ENCODE data around the gene PCDHA4. TPM values are rescaled to one million over a fixed set of nuclear protein-coding genes. Genes with fewer than 3 reads are reported as not detected.

The PCDHA4 gene
- total RNA-seq = 0.49 and 1.1 TPM in 2 replicates

DNA sequence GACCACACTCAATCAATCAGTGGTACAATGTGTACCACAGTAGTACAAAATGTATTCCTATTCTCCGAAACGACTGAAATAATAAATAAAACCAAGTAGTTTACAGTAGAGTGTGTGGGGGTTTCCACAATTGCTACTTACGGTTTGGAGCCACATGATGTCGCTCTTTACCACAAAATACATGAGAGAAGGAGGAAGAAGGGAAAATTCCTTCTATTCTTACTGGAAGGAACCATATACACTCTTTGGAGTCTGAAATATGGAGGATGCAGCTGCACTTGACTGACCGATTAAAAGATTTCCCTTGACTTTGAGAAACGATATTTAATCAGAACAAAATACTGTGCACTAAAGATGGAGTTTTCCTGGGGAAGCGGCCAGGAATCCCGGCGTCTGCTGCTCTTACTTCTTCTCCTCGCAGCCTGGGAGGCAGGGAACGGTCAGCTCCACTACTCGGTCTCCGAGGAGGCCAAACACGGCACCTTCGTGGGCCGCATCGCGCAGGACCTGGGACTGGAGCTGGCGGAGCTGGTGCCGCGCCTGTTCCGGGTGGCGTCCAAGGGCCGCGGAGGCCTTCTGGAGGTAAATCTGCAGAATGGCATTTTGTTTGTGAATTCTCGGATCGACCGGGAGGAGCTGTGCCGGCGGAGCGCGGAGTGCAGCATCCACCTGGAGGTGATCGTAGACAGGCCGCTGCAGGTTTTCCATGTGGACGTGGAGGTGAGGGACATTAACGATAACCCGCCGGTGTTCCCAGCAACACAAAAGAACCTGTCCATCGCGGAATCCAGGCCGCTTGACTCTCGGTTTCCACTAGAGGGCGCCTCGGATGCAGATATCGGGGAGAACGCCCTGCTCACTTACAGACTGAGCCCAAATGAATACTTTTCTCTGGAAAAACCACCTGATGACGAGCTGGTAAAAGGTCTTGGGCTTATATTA is at the start of gene PCDHA4:
TSS of gene PCDHA4 (plus strand) at position 235 of the 942 bp plus-strand sequence.

GRCh38 chr5:140785905-140786686 is 20.8 kb upstream of the PCDHA4 start, which contains the start of gene PCDHA1:
Gene PCDHA1 (plus strand): TSS chr5:140786140.

DNA sequence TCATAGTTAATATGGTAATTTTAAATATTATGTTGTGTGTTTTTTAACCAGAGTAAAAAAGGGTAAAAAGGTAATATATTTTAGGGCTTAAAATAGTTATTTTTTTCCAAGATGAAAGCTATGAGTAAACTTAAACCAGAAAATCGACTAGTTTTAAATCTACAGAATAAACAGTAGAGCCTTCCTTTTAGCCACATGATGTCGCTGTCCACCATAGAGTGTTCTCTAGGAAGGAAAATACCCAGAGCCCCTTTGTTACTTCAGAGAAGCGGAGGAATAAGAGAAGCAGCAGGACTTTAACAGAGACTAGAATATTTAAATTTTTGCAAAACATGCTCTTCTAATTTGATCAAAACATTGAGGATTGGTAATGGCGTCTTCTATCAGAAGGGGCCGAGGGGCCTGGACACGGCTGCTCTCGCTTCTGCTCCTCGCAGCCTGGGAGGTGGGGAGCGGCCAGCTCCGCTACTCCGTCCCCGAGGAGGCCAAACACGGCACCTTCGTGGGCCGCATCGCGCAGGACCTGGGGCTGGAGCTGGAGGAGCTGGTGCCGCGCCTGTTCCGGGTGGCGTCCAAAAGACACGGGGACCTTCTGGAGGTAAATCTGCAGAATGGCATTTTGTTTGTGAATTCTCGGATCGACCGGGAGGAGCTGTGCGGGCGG is 12.1 kb upstream of the PCDHA4 start, which contains the start of gene PCDHA2:
TSS of gene PCDHA2 (plus strand) at position 258 of the 664 bp plus-strand sequence.

DNA sequence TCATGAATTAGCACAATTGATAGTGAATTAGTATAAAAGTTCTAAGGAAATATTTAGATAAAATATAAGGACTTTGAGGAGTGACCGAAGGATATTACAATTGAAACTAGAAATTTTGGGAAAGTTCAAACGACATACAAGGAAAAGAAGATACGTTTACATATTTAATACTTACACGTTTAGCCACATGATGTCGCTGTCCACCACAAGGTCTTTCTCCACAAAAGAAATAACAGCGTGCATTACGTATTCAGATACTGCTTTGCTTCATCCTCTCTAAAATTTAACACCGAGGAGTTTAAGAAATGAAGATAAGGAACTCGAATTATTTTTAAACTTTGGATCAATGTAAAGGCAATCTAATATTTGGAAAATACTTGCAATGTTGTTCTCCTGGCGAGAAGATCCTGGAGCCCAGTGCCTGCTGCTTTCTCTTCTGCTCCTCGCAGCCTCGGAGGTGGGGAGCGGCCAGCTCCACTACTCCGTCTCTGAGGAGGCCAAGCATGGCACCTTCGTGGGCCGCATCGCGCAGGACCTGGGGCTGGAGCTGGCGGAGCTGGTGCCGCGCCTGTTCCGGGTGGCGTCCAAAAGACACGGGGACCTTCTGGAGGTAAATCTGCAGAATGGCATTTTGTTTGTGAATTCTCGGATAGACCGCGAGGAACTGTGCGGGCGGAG is 5.9 kb upstream of the PCDHA4 start, which contains the start of gene PCDHA3:
TSS of gene PCDHA3 (plus strand) at position 242 of the 678 bp plus-strand sequence.

DNA sequence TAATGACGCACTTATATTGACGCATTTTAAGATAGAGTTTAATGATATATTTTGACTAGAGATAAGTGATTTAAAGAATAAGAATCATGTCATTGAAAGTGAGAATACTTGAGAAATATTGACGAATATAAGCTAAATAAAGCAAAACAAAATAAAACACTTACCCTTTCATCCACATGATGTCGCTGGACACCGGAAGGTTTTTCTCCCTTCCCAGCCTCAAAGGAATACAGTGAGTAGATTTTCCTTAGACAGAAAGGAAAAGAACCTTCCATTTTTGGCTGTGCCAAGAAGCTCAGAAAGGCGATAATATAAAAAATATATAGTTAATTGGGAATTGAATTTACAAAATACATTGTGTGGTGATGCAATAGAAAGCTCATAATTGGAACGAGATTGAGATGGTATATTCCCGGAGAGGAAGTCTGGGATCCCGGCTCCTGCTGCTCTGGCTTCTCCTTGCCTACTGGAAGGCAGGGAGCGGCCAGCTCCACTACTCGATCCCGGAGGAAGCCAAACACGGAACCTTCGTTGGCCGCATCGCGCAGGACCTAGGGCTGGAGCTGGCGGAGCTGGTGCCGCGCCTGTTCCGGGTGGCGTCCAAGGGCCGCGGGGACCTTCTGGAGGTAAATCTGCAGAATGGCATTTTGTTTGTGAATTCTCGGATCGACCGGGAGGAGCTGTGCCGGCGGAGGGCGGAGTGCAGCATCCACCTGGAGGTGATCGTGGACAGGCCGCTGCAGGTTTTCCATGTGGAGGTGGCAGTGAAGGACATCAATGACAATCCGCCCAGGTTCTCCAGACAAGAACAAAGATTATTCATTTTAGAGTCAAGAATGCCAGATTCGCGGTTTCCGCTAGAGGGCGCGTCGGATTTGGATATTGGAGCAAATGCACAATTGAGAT is 14.8 kb downstream of the PCDHA4 start, which contains the start of gene PCDHA5:
TSS of gene PCDHA5 (plus strand) at position 239 of the 906 bp plus-strand sequence.

GRCh38 chr5:140827704-140828361 is 21.0 kb downstream of the PCDHA4 start, which contains the start of gene PCDHA6:
Gene PCDHA6 (plus strand): TSS chr5:140827960. CDS start chr5:140828092, 132 bp downstream.

GRCh38 chr5:140833993-140834392 is 27.1 kb downstream of the PCDHA4 start, which contains the start of gene PCDHA7:
Gene PCDHA7 (plus strand): TSS chr5:140834269. CDS start chr5:140834384, 115 bp downstream.

GRCh38 chr5:140840978-140841962 is 34.4 kb downstream of the PCDHA4 start, which contains the start of gene PCDHA8:
Gene PCDHA8 (plus strand): TSS chr5:140841187. CDS start chr5:140841322, 135 bp downstream.

GRCh38 chr5:140848139-140849102 is 41.6 kb downstream of the PCDHA4 start, which contains the start of gene PCDHA9:
Gene PCDHA9 (plus strand): TSS chr5:140848382. CDS start chr5:140848496, 114 bp downstream.

GRCh38 chr5:140855772-140856674 is 49.2 kb downstream of the PCDHA4 start, which contains the start of gene PCDHA10:
Gene PCDHA10 (plus strand): TSS chr5:140855897. CDS start chr5:140856049, 152 bp downstream.

Other genes starting within 250 kb of the PCDHA4 start
- 29.0 and 31.2 TPM in 2 replicates for gene SRA1, start 249.6 kb upstream of the PCDHA4 start, total RNA-seq
- gene APBB3, start 242.5 kb upstream of the PCDHA4 start, total RNA-seq = 20.1 and 24.2 TPM in 2 replicates
- 21.1 and 28.9 TPM in 2 replicates for gene SLC35A4, start 242.2 kb upstream of the PCDHA4 start, total RNA-seq
- gene CD14, start 173.9 kb upstream of the PCDHA4 start, total RNA-seq = 2.8 and 6.3 TPM in 2 replicates
- gene TMCO6, start 167.6 kb upstream of the PCDHA4 start, total RNA-seq = 10.5 and 12.5 TPM in 2 replicates
- gene NDUFA2, start 159.4 kb upstream of the PCDHA4 start, total RNA-seq = 14.1 and 22.2 TPM in 2 replicates
- gene IK, start 159.2 kb upstream of the PCDHA4 start, total RNA-seq = 54.7 and 68.2 TPM in 2 replicates
- 29.0 and 34.4 TPM in 2 replicates for gene WDR55, start 142.2 kb upstream of the PCDHA4 start, total RNA-seq
- 0.24 and 0.49 TPM in 2 replicates for gene DND1, start 133.5 kb upstream of the PCDHA4 start, total RNA-seq
- 46.7 and 49.7 TPM in 2 replicates for gene HARS1, start 115.7 kb upstream of the PCDHA4 start, total RNA-seq
- 22.2 and 23.5 TPM in 2 replicates for gene HARS2, start 115.6 kb upstream of the PCDHA4 start, total RNA-seq
- 24.3 and 24.4 TPM in 2 replicates for gene ZMAT2, start 106.6 kb upstream of the PCDHA4 start, total RNA-seq
- gene PCDHA1, start 20.9 kb upstream of the PCDHA4 start, total RNA-seq = under 0.01 TPM in 1 of 2 replicates, not detected in the other
- gene PCDHA2, start 12.2 kb upstream of the PCDHA4 start, total RNA-seq = 0.12 and 0.16 TPM in 2 replicates
- gene PCDHA3, start 6.0 kb upstream of the PCDHA4 start, total RNA-seq = 0.32 and 0.61 TPM in 2 replicates
- 0.16 and 0.24 TPM in 2 replicates for gene PCDHA5, start 14.5 kb downstream of the PCDHA4 start, total RNA-seq
- 1.1 and 2.1 TPM in 2 replicates for gene PCDHA6, start 20.9 kb downstream of the PCDHA4 start, total RNA-seq
- 0.36 and 0.49 TPM in 2 replicates for gene PCDHA7, start 27.2 kb downstream of the PCDHA4 start, total RNA-seq
- 0.16 and 0.24 TPM in 2 replicates for gene PCDHA8, start 34.1 kb downstream of the PCDHA4 start, total RNA-seq
- 0.16 and 0.36 TPM in 2 replicates for gene PCDHA9, start 41.3 kb downstream of the PCDHA4 start, total RNA-seq
- 0.32 and 0.85 TPM in 2 replicates for gene PCDHA10, start 48.8 kb downstream of the PCDHA4 start, total RNA-seq
- 0.24 and 0.49 TPM in 2 replicates for gene PCDHA11, start 61.9 kb downstream of the PCDHA4 start, total RNA-seq
- 0.16 and 0.36 TPM in 2 replicates for gene PCDHA12, start 68.2 kb downstream of the PCDHA4 start, total RNA-seq
- 0.32 and 0.36 TPM in 2 replicates for gene PCDHA13, start 75.1 kb downstream of the PCDHA4 start, total RNA-seq
- gene PCDHAC1, start 119.2 kb downstream of the PCDHA4 start, total RNA-seq = 0.36 and 0.49 TPM in 2 replicates
- gene PCDHAC2, start 159.4 kb downstream of the PCDHA4 start, total RNA-seq = 0.73 and 1.8 TPM in 2 replicates
- not detected in 2 replicates for gene PCDHB1, start 244.3 kb downstream of the PCDHA4 start, total RNA-seq

Data from hair follicle dermal papilla cell (primary cell).